ENCODE results near the gene PHACTR1.

Gene PHACTR1

GRCh38 chr6:12995419-12995818, 278.9 kb downstream of the PHACTR1 start:
- TF ChIP-seq EP300 (IDR thresholded peaks at IDR 0.05; ENCODE audit: borderline replicate concordance) (no peak), ZBTB7A (IDR thresholded peaks at IDR 0.05; ENCODE audit: low read depth) (no peak), TEAD4 (IDR thresholded peaks at IDR 0.05) (no peak), MAX (IDR thresholded peaks at IDR 0.05) (no peak), RAD21 (IDR thresholded peaks at IDR 0.05; ENCODE audit: low read depth) (no peak), TAF1 (IDR thresholded peaks at IDR 0.05; ENCODE audit: low read depth) (no peak), NFIC (IDR thresholded peaks at IDR 0.05) (no peak), CREB1 (IDR thresholded peaks at IDR 0.05; ENCODE audit: low read depth) (no peak), TCF12 (IDR thresholded peaks at IDR 0.05; ENCODE audit: low read depth) (no peak), YY1 (IDR thresholded peaks at IDR 0.05; ENCODE audit: low read depth) (no peak), FOXM1 (IDR thresholded peaks at IDR 0.05; ENCODE audit: borderline replicate concordance, low read depth) (no peak)

- TF ChIP-seq TCF12 (IDR thresholded peaks at IDR 0.05; ENCODE audit: low read depth) (no peak), CREB1 (IDR thresholded peaks at IDR 0.05; ENCODE audit: low read depth) (no peak), TEAD4 (IDR thresholded peaks at IDR 0.05) (no peak), CEBPB (IDR thresholded peaks at IDR 0.05) (no peak), TAF1 (IDR thresholded peaks at IDR 0.05; ENCODE audit: low read depth) (no peak), ZBTB7A (IDR thresholded peaks at IDR 0.05; ENCODE audit: low read depth) (no peak), EP300 (IDR thresholded peaks at IDR 0.05; ENCODE audit: borderline replicate concordance) (no peak), USF1 (IDR thresholded peaks at IDR 0.05) (no peak), RAD21 (IDR thresholded peaks at IDR 0.05; ENCODE audit: low read depth) (no peak), EGR1 (IDR thresholded peaks at IDR 0.05) (no peak), REST (IDR thresholded peaks at IDR 0.05; ENCODE audit: low read depth) (no peak), NFIC (IDR thresholded peaks at IDR 0.05) (no peak), MAX (IDR thresholded peaks at IDR 0.05) (no peak)
Measured at GRCh38 chr6:13000537-13000936, 284.0 kb downstream of the PHACTR1 start.

GRCh38 chr6:13001927-13002326, 285.4 kb downstream of the PHACTR1 start:
- no peak for TF ChIP-seq EP300 (IDR thresholded peaks at IDR 0.05; ENCODE audit: borderline replicate concordance)
- no peak for TF ChIP-seq REST (IDR thresholded peaks at IDR 0.05; ENCODE audit: low read depth)
- TF ChIP-seq ZBTB7A (IDR thresholded peaks at IDR 0.05; ENCODE audit: low read depth) = no peak
- no peak for TF ChIP-seq TEAD4 (IDR thresholded peaks at IDR 0.05)
- TF ChIP-seq MAX (IDR thresholded peaks at IDR 0.05) = no peak
- no peak for TF ChIP-seq CEBPB (IDR thresholded peaks at IDR 0.05)
- TF ChIP-seq TAF1 (IDR thresholded peaks at IDR 0.05; ENCODE audit: low read depth) = no peak
- TF ChIP-seq EGR1 (IDR thresholded peaks at IDR 0.05) = no peak
- TF ChIP-seq NFIC (IDR thresholded peaks at IDR 0.05) = no peak
- no peak for TF ChIP-seq CREB1 (IDR thresholded peaks at IDR 0.05; ENCODE audit: low read depth)

- no peak for TF ChIP-seq EP300 (IDR thresholded peaks at IDR 0.05; ENCODE audit: borderline replicate concordance)
- no peak for TF ChIP-seq TEAD4 (IDR thresholded peaks at IDR 0.05)
- no peak for TF ChIP-seq TAF1 (IDR thresholded peaks at IDR 0.05; ENCODE audit: low read depth)
- no peak for TF ChIP-seq MAX (IDR thresholded peaks at IDR 0.05)
- no peak for TF ChIP-seq FOXM1 (IDR thresholded peaks at IDR 0.05; ENCODE audit: borderline replicate concordance, low read depth)
- no peak for TF ChIP-seq EGR1 (IDR thresholded peaks at IDR 0.05)
- TF ChIP-seq YY1 (IDR thresholded peaks at IDR 0.05; ENCODE audit: low read depth) = no peak
- no peak for TF ChIP-seq CEBPB (IDR thresholded peaks at IDR 0.05)
- TF ChIP-seq USF1 (IDR thresholded peaks at IDR 0.05) = no peak
- TF ChIP-seq REST (IDR thresholded peaks at IDR 0.05; ENCODE audit: low read depth) = no peak
- TF ChIP-seq TCF12 (IDR thresholded peaks at IDR 0.05; ENCODE audit: low read depth) = no peak
- no peak for TF ChIP-seq CREB1 (IDR thresholded peaks at IDR 0.05; ENCODE audit: low read depth)
- no peak for TF ChIP-seq NFIC (IDR thresholded peaks at IDR 0.05)
- TF ChIP-seq RAD21 (IDR thresholded peaks at IDR 0.05; ENCODE audit: low read depth) = no peak
- TF ChIP-seq ZBTB7A (IDR thresholded peaks at IDR 0.05; ENCODE audit: low read depth) = no peak
Measured at GRCh38 chr6:13004601-13005000, 288.0 kb downstream of the PHACTR1 start.

Data from Ishikawa (cell line).